Purkinje cell (primary cell): ENCODE results near the gene LRRC51. TPM values are rescaled to one million over a fixed set of nuclear protein-coding genes. Genes with fewer than 3 reads are reported as not detected.

Experiments used
- polyA plus RNA-seq: library from polyadenylated mRNA; unstranded; fragments of >200 nt; fragmentation: Nextera tagmentation; gene quantifications from 2 replicates; pipeline ENCODE4 v1.2.1, GENCODE V29; 2014

The LRRC51 gene, protein sequence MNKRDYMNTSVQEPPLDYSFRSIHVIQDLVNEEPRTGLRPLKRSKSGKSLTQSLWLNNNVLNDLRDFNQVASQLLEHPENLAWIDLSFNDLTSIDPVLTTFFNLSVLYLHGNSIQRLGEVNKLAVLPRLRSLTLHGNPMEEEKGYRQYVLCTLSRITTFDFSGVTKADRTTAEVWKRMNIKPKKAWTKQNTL
- 2.0 and 13.2 TPM in 2 replicates for polyA plus RNA-seq

DNA sequence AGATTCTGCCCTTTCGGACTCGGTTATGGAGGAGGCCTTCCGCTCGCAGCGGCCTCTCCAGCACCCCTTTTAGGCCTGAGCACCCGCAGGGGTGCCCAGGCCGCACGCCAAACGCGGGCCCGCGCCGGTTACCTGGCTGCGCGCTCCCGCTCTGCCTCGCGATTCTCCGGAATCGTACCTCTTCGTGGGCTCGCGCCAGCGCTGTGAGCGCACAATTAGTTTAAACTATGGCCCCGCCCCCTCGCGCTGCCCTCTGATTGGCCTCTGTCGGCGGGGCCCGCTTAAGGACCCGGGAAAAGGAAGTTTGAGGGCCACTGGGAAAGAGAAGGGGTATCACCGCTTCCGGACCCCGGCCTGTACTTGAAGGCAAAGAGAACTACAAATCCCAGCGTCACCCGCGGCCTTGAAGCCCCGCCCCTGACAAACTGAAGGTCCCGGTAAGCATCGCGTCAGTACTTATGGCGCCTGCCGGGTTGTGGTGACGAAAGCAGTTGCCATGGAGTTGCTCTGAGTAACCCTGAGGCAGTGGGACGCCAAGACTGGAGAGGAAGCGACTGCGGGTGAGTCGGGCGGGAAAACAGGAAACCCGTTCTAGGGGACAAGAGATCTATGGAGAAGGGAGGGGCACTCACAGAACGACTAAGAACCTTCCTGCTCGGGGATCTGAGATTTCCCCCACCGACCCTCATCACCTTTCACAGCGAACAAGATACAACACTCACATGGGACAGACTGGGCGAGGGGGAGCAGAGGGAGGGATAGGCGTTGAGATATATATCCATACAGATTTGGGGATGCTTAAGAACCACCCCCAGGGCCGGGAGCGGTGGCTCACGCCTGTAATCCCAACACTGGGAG is at the start of gene LRRC51, which contains the start of gene NUMA1:
LRRC51 (plus strand) TSS at position 525 of the 858 bp plus-strand sequence. CDS start 8,234 bp downstream, outside the sequence.
NUMA1 (minus strand) TSS at position 217 of the 858 bp plus-strand sequence. CDS start 44,599 bp downstream, outside the sequence.

DNA sequence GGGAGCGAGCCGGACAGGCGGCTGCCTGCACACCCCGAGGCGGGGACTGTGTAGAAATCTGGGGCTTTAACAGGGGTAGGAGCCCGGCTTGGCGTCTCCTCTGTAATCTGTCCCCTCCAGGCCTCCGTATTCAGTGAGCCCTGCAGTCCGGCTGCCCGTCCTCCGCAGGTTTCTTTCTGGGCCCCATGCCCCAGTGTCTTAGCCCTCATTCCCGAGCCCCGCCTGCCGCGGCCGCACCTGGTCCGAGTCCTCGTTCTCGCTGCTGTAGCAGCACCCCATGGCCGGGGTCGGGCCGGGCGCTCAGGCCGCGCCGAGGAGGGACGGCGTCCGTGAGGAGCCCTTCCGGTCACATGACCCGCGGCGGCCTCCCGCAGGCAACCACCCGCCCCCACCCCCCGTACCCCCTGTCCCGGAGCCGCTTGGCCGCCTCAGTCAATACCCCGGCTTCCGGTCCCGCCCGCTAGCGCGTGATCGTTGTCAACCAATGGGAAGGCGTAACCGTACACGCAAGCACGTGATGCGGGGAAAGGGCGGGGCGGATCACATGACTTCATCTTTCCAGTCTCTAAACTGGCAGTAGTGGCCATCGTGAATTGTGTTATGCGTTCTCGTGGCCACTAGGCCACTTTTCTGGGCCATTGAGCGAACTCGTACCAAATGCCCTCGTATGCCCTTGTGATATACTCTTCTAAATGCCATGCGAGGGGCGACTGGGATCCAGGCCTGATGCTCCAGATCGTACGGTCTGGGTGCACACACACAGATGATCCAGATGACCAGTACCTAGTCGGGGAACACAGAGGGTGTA is 22.5 kb downstream of the LRRC51 start, which contains the start of gene LAMTOR1:
LAMTOR1 (minus strand) TSS at position 352 of the 808 bp plus-strand sequence; CDS start at position 279, 73 bp downstream.

DNA sequence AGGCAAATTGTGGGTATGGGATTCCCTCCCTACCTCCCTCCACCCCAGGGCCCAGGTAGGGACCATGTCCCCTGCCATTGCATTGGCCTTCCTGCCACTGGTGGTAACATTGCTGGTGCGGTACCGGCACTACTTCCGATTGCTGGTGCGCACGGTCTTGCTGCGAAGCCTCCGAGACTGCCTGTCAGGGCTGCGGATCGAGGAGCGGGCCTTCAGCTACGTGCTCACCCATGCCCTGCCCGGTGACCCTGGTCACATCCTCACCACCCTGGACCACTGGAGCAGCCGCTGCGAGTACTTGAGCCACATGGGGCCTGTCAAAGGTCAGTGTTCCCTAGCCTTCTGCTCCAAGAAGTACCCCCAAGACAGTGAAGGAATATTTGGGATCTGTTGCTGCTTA is 25.2 kb downstream of the LRRC51 start, which contains the start of gene TOMT:
TOMT (plus strand) TSS at position 37 of the 400 bp plus-strand sequence; CDS start at position 65, 28 bp downstream.

DNA sequence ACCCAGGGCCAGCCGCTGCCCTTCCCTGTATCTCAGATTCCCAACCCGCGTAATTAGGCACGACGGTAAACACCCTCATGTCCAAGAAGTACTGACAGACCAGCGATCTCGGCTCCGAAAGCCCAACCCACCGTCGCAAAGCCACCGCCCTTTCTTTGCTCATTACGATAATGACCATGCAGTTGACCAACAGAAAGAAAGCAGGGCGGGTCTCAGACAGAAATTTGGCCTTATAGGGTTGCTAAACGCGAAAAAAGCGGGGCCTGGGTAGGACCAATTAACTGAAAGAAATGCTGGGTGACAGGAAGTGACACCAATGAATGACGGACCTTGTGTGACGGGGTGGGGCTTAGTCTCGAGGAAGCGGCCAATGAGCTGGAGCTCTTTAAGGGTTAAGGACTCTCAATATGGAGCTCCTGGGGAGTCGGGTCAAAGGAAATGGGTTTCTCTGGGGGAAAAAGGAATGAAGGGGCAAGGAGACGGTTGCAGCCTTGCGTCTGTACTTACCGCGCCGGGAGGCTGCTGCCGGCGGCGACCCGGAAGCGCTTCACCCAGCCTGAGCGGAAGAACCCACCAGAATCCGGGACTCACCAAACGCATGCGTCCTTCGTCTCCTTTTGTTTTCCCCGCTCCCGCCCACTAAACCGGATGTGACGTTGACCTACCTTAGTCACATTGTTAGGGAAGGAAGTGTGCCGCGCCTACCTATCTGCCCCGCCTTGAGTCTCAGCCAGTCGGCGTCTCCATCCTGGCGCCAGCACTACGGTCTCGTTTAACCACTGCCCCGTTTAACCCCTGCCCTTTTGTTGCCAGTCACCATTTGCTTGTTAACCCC is 31.7 kb downstream of the LRRC51 start, which contains the start of gene ANAPC15:
ANAPC15 (minus strand) TSS at position 553 of the 835 bp plus-strand sequence. CDS start 1,419 bp downstream, outside the sequence.

DNA sequence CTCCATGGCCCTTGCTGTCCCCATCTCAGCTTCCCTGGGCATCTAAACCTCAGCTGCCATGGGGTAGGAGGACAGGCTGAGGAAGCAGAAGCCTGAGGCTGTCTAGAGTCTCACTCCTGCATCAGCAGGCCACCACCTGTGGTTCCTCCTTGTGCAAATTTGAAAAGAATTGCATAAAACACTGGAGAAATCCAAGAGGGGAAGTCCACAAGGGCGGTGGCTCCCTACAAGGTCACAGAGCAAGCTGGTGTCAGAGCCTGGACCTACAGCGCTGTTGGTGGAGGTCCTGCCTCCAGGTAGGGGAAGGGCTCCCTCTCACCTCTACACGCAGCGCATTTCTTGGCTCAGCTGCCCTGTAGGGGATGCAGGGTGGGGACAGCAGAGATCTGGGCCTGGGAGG is 54.8 kb downstream of the LRRC51 start, which contains the start of gene FOLR3:
FOLR3 (plus strand) TSS at position 253 of the 400 bp plus-strand sequence. CDS start 228 bp downstream, outside the sequence.

Other genes with a start within 250 kb of the LRRC51 start
- gene DEFB108B, start 247.7 kb upstream of the LRRC51 start, polyA plus RNA-seq: not detected in 2 replicates
- gene DEFB131B, start 202.4 kb upstream of the LRRC51 start, polyA plus RNA-seq: not detected in 2 replicates
- 2.5 and 10.6 TPM in 2 replicates for gene XNDC1N, start 152.3 kb upstream of the LRRC51 start, polyA plus RNA-seq
- gene RNF121, start 151.8 kb upstream of the LRRC51 start, polyA plus RNA-seq: 1.7 and 4.5 TPM in 2 replicates
- gene IL18BP, start 81.9 kb upstream of the LRRC51 start, polyA plus RNA-seq: 0.92 and 1.7 TPM in 2 replicates
- 13.6 and 15.7 TPM in 2 replicates for gene NUMA1, start 308 bp upstream of the LRRC51 start, polyA plus RNA-seq
- 53.8 and 85.9 TPM in 2 replicates for gene LAMTOR1, start 22.4 kb downstream of the LRRC51 start, polyA plus RNA-seq
- not detected in 2 replicates for gene TOMT, start 25.1 kb downstream of the LRRC51 start, polyA plus RNA-seq
- 61.7 and 111 TPM in 2 replicates for gene ANAPC15, start 31.8 kb downstream of the LRRC51 start, polyA plus RNA-seq
- gene FOLR3, start 54.9 kb downstream of the LRRC51 start, polyA plus RNA-seq: not detected in 2 replicates
- gene FOLR1, start 111.3 kb downstream of the LRRC51 start, polyA plus RNA-seq: not detected in 2 replicates
- gene FOLR2, start 135.9 kb downstream of the LRRC51 start, polyA plus RNA-seq: not detected in 2 replicates
- 0.10 and 0.70 TPM in 2 replicates for gene INPPL1, start 143.9 kb downstream of the LRRC51 start, polyA plus RNA-seq
- gene PHOX2A, start 163.3 kb downstream of the LRRC51 start, polyA plus RNA-seq: not detected in 2 replicates